GM19438 (cell line): ENCODE measurements around the gene CLDN11.

Experiments used
- ATAC-seq: cut with Tn5 transposase; IDR thresholded peaks from one replicate; pipeline ENCODE4 v1.9.1; 2021; ENCODE audit warnings: low read depth; ENCODE audit not compliant: unreplicated experiment

The CLDN11 gene

DNA sequence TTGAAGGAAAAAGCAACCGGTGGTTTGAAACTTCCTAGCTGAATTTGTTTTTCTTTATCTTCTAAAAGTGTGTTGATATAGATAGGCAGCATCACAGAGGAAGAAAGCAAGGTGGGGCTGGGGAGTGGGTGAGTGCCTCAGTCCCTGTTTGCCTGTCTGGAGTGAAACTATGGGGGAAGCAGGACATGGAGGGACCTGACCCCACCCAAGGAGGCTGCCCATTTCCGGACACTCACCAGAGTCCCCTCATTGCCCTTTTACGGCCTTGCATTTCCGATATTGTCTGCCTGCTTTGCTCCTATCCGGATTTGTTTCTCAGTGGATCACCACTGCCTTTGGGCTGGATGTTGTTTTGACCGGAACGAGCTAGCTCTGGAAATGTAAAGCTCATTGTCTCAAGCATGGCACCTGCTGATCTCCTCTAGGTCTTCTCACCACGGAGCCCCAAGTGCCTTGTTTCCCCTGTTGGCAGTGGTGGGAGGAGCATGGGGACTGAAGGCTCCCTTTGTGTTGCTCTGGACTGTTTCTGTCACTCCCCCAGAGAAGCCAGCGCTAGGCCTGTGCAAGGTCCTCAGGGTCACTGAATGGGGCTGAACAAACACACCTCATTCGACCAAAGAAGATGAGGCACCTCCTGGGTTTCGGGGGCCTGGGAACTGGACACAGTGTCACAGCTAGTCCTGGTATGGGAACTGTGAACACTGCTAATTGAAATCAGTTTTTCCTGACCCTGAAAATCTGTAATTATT, 7.0 kb downstream of the CLDN11 start:
- ATAC-seq = no peak

DNA sequence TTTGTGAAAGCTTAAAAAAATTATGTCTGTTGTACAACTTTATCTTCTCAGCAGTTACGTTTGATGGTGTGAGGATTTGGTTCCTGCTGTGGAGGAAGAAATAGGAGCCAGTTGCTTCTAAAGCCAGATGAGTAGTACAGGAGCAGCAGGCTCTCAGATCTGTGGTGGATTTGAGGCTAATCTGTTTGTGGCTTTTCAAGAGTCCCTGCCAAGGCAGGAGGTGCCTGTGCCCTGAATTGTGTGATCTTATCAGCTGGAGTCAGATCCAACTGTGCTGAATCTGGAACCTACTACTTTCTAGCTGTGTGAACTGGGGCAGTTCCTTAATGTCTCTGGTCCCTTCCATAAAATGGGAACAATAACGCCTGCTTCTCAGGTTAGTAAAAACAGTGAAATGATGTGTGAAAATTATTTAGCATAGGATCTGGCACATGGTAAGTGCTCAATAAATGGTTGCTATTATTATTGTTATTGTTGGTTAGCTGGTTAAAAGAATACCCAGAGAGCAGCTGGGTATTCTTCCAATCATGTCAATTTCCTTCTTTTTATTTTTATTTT, 7.7 kb downstream of the CLDN11 start:
- ATAC-seq = no peak

DNA sequence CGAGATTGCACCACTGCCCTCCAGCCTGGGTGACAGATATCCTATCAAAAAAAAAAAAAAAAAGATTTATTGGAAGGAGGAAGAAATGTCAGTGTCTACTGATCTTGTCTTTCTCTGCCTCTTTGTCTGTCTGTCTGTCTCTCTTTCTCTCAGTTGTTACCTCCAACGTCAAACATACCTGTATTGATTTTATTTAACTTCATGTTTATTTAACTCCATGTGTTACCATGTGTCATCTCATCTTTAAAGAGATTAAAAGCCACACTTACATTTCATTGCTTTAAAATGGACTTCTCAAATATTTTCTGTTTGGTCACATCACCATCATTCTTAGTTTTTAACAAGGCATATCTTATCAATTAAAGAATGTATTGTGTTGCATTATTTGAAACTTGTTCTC, 9.4 kb downstream of the CLDN11 start:
- ATAC-seq = no peak

DNA sequence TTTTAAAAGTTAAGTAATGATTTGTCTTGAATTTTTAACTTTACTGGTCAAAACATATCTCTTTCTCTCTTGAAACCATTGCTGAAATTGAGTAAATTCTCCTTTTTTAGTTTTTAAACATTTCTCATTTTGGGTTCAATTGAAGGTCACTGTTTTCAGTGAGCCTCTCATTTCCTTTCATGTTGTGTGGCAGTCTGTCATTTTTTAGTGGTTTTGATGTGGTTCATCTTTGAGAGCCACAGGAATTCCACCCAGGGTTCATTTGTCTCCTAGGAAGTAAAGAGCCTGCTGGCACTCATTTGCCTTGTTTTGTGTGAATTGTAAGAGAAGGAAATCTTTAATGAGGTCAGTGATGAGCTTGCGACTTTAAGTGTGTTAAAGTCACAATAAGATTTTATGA, 10.4 kb downstream of the CLDN11 start:
- no peak for ATAC-seq

DNA sequence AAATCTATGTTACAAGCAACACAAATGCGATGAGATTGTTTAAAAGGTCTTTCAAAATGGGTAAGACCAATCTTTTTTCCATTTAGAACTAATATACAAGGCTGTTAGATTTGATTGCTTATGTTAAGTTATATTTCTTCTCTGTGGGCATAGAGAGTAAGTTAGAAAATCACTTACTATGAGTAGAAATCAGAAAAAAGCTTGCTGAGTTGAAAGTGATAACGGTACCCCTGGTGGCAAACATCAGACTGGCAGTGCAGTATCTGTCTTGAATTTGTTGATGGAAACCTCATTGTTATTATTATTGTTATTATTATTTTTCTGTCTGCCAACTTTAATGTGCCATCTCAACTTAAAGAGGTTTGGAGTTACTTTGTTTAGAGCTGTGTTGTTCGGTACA, 12.4 kb downstream of the CLDN11 start:
- ATAC-seq = no peak

DNA sequence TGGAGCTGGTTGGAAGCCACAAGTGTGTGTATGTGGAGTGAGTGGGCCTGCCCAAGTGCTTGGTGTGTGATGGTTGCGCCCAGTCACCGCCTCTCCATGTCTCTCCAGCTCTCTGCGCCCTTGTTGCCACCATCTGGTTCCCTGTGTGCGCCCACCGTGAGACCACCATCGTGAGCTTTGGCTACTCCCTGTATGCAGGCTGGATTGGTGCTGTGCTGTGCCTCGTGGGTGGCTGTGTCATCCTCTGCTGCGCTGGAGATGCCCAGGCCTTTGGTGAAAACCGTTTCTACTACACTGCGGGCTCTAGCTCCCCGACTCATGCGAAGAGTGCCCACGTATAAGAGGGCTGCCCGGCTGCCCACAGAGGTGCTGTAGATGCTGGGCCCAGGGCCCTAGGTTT, 13.7 kb downstream of the CLDN11 start:
- ATAC-seq = no peak

DNA sequence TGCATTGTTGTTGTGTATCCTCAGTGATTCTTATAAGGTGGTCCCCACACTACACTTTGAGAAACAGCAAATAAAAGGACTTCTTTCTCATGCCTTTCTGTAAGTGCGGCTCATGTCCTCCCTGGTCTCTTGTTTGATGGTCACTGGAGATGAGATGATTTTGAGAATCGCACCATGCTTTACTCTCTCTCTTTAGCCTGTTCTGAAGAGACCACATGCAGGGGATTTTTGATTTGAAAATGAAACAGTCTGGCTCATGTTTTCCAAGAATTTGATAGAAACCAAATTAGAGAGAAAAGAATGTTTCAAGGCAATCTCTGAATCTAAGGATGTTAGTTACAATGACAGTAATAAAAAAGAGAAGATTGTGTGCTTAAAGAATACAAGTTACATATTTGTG, 18.0 kb downstream of the CLDN11 start:
- ATAC-seq = no peak

DNA sequence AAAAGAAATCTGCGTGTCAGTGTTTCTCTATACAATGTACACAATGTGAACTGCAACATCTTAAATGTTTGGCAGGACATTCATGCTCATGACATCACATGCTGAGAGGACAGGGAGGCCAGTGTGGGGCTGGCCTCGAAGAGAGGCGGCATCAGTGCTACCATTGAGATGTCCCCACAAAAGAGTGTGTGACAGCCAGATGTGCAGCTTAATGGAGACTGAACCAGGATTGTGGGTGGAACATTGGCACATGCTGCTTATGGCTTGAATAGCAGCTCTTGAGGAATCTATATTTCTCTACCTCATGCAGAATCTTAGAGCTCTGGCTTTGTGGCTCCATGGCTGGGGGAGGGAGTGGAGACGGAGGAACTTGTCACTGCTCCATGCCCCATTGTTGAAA, 18.5 kb downstream of the CLDN11 start:
- ATAC-seq = no peak

DNA sequence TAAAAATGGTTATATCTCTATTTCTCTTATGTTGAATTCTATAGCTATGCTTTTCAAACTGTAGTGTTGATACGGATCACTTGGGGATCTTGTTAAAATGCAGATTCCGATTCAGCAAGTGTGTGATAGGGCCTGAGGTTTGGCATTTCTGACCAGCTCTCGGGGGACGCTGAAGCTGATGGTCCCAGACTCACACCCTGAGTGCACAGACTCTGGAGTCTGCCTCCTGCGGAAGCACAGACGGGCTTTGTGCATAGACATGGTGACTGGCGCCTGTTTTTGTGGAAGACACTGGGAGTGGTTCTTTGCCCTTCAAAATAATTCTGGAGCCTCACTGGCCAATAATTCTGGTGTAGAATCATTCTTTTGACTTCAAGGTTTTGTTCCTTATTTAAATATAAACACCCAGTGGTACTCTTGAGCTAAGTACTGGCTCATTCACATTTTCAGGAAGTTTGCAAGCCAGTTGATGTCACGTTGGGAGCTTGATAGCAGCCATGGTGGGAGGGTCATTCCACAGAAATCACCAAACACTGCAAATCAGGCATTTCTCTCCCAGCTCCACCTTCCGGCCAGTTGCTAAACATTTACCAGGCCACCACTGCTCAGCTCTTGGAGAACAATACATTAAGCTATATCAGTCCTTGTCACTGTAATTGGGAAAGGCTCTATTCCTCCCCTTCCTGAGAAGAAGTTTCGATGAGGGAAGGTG, 19.2 kb downstream of the CLDN11 start:
- ATAC-seq = no peak

DNA sequence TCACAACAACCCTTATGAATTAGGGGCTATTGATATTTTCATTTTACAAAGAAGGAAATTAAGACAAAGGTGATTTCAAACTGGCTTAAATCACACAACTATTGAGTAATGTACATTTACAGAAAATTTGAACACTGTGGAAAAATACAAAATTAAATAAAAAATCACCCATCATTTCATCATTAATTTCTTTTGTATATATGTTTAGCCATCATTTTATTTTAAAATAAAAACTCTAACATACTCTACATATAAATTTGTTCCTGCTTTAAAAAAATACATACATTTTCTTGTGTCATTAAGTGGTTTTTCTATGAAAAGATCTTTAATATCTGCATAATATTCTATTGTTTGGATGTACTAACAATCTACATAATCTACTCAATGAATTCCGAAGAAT, 20.2 kb downstream of the CLDN11 start:
- ATAC-seq = no peak

DNA sequence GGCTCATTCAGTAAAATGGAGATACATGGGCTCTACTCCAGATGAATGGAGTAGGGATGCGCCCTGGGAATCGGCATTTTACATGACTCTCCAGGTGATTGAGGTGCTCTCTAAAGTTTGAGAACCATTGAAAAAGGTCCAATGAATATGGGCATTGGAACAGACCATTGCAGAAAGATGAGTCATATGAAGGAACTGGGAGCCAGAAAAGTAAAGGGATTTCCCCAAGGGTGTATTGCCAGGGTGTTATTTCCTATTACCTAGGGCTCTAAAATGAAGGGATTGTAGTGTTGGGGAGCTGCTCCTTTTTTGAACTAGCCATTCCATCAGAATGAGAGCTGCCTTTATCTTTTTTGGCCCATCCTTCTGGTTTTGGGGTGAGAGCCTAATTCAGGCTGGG, 21.7 kb downstream of the CLDN11 start:
- ATAC-seq = no peak

DNA sequence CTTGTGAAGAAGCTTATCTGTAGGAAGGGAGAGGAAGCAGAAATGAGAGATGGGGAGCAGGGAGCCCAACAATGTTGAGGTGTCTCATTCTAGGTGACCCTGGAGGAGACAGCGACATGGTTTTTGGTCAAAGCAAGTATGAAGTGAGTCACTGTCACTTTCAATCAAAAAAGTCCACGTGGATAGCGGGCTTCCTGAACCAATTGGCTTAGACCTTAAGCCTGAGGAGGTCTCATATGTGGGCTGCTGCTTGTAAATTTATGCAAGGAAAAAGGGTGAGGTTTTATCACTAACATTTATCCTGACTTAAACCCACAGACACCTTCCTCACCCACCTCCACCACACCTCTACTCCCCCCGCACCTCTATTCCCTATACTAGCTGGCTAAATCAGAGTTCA, 22.7 kb downstream of the CLDN11 start:
- no peak for ATAC-seq

DNA sequence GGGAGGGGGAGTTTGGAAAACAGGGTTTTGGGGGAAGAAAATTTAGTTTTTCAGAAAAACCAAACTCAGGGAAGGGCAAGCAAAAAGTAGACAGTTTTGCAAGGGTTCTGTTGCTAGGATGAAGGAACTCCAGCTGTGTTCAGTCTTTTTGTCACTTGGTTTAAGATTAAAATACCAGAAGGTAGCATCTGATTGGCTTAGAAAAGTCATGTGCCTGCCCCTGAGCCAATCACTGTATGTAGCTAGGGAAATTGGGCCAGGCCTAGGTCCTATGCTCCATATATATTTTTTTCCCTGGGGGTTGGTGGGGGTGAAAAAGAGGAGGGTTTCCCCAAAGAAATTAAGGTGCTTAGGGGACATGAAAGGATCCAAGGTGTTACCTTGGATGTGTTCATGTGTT, 24.3 kb downstream of the CLDN11 start:
- ATAC-seq = no peak

DNA sequence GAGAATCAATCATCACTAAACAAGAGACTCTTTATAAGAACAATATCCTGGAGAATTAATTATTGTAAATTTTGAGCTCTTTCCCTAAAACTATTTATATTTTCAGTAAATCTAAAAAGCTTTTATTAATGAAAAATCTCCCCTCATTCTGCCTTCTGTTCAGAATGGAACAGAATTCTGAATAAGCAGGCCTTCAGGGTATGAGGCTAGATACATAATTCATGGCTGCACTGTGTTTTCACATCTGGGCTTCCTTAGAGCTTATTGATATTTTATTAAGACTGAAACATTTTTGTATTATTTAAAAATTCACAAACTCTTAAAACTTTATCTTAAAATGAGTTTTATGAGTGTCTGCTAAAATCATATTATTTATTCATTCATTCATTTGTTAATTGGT, 24.8 kb downstream of the CLDN11 start:
- ATAC-seq = no peak

DNA sequence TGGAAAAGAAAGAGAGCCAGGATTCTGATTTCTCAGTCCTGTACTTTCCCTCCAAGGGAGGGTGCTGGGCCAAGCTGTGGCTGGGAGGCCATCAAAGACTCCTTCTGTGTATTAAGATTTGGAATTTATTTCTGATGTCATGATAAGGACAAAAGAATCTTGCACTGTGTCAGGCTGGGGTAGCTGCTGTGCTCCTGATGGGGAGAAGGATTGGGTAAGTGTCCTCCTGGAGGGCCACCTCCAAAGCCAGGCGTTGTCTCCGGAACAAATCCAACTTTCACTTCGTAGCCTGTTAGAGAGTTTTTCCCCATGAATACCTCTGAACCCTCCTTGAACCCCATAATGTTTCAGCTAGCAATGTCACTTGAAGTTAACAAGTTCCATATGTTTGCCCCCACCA, 29.9 kb downstream of the CLDN11 start:
- no peak for ATAC-seq

DNA sequence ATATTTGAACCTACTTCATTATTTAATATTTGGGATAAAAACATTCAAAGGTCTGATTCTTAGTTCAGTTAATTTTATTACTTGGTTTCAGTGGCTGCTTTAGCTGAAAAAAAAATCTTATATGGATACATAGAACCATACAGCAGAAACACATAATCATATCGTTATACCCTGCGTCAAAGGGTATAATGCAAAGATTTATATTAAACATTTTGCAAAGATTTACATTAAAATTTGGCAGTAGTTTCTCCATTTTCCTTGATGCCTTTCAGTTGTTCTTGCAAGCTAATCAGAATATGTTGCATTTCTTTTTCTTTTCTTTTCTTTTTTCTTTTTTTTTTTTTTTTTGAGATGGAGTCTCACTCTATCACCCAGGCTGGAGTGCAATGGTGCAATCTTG, 31.4 kb downstream of the CLDN11 start:
- ATAC-seq = no peak

DNA sequence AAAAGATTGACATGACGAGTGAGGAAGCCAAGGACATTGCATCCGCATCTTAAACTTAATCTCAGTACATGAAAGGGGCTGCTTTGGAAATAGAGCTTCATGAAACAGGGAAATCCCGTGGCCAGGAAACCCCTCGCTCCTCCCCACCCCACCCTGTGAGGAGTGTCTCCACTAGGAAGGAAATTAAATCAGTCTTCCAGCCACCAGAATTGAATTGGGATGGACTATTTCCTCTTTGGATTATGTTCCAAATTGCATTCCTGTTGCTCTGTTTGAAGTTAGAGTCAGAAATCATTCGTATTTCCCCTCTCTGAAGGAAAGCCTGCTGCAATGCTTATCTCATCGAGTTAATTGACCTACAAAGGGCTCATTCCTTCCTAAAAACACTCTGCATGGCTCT, 35.8 kb downstream of the CLDN11 start:
- ATAC-seq = no peak

DNA sequence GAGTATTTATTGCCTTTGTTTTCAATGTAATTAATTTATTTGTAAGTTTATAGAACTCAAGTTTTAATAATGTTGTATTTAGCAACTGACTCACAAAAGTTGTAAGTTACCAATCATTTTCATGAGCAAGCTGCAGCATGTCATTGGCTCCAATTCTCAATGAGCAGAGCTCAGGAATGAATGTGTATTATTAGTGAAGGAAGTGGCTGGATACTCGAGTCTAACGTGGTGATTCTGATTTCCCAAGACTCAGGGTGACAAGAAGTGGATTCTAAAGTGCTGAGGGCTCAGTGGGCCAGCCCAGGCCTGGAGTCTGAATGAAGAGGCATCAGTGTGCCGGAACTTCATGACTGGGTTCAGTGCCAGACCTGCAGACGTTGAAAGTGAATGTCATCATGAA, 39.6 kb downstream of the CLDN11 start:
- no peak for ATAC-seq

DNA sequence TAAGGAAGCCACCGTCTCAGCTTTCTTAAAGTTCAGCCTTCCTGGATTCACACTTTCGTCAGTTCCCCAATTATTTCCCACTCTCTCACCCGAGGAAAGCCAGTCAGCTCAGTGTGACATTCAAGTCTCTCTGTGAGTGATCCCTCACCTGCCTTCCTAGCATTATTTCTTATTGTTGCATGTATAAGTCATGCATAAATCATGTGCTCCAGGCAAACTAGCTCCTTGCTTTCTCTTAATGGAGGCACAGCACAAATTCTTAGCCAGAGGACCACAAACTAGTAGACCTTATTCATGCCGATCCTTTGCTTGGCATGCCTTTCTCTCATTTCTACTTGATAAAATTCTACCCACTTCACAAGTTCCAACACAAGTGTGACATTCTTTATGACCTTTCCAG, 44.3 kb downstream of the CLDN11 start:
- ATAC-seq = no peak

DNA sequence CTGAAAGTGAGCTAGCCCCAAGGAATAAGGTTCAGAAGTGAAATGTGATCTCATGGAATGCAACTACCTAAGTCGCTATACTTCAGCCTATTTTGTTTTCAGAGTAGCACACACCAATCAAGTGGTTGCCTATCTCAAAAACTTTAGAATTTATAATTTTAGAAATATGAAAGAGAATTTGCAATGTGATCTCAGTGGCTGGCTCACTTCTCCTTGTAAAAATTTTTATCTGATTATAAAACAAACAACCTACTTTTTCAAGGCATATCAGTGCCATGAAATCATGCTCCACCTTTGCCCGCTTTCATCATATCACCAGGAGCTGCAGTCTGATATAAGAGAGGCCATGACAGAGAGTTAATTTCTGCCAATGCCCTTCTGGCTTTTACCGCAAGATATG, 47.3 kb downstream of the CLDN11 start:
- no peak for ATAC-seq

DNA sequence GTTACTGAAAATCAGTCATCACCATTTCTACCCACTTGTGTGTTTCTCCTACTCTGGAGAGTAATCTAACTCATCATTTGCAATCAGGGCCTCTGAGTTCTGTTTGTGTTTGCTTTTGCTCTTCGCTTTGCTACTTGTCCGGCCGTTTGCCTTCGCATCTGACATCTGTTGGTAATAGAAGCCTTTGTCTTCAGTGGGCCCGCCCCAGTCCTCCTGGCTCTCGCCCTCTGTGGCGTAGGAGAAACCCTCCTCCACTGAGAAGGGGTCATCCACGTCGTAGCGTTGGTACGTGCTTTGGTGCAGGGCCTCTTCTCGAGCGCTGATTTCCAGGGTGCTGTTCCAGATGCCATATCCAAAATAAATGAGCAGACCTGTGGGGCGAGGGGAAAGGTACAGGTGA, 48.3 kb downstream of the CLDN11 start:
- no peak for ATAC-seq

DNA sequence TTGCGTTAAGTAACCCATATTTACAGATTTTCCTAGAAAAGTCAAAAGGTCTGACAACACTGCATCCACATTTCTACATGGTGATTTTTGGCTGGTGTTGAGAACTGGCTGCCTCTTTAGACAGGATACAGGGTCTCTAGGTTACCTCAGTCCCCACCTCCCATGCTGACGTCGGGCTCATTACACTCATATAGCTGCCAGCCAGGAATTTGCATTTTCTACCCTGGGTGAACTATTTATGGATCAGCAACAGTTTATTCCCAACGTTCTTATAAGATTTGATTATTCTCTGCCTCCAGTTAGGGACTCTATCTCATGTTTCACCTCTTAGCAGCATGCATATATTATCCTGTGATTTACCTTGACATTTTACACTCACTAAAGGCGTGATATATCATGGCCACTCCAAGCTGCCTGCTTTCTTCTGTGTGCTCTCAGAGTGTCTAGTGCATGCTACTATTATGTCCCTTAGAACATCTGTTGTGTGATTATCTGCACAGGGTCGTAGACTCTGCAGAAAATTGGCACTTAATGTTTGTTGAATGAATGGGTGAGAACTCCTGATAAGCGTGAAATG, 49.0 kb downstream of the CLDN11 start:
- no peak for ATAC-seq
